MCF 10A (cell line): ENCODE measurements around the gene DGKI. TPM values are rescaled to one million over a fixed set of nuclear protein-coding genes. Genes with fewer than 3 reads are reported as not detected.

ENCODE experiments used
- BruUV-seq: library from RNA; stranded (reverse); fragments of 400-500 nt; replicated peaks from 2 replicates; lab custom pipeline; 2021; lab: Mats Ljungman, UMichigan
- CTCF ChIA-PET: fragments of 300-600 bp; sonication (Branson Sonifier 250); formaldehyde crosslinking; extraction: SDS; loops from one replicate; lab custom pipeline; 2021; ENCODE audit warnings: antibody characterized with exemption, inconsistent platforms; lab: Yijun Ruan, JAX
- POLR2A ChIA-PET: fragments of 300-600, 350-650 bp; sonication (Branson Sonifier 250); formaldehyde crosslinking; extraction: SDS; loops from one replicate; lab custom pipeline; 2020; ENCODE audit warnings: antibody characterized with exemption, inconsistent platforms; lab: Yijun Ruan, JAX
- DNase-seq: peaks from one replicate; pipeline ENCODE4 v3.0.0-alpha.2; 2018; ENCODE audit not compliant: unreplicated experiment
- H3K27ac Mint-ChIP-seq: one replicate; pipeline ENCODE4 v1.8.0; 2022; ENCODE audit warnings: mild to moderate bottlenecking, low read depth, mixed read lengths; ENCODE audit not compliant: unreplicated experiment
- H3K27me3 Mint-ChIP-seq: one replicate; pipeline ENCODE4 v1.8.0; 2022; ENCODE audit warnings: mixed read lengths; ENCODE audit not compliant: insufficient read depth, unreplicated experiment
- H3K36me3 Mint-ChIP-seq: one replicate; pipeline ENCODE4 v1.8.0; 2022; ENCODE audit warnings: mild to moderate bottlenecking, moderate library complexity, mixed read lengths; ENCODE audit not compliant: insufficient read depth, unreplicated experiment
- H3K4me1 Mint-ChIP-seq: one replicate; pipeline ENCODE4 v1.8.0; 2022; ENCODE audit warnings: mixed read lengths; ENCODE audit not compliant: insufficient read depth, unreplicated experiment
- H3K4me3 Mint-ChIP-seq: one replicate; pipeline ENCODE4 v1.8.0; 2022; ENCODE audit warnings: mild to moderate bottlenecking, moderate library complexity, mixed read lengths; ENCODE audit not compliant: unreplicated experiment
- H3K9me3 Mint-ChIP-seq: one replicate; pipeline ENCODE4 v1.8.0; 2022; ENCODE audit warnings: mixed read lengths; ENCODE audit not compliant: unreplicated experiment
- intact Hi-C: fragments of 100-400 bp; cut with micrococcal nuclease; formaldehyde crosslinking; loops from 2 replicates; pipeline ENCODE4 v1.14.1; 2022
- total RNA-seq: library from RNA; stranded (reverse); gene quantifications from 2 replicates; pipeline ENCODE4 v1.2.3, GENCODE V29; 2022
- TF ChIP-seq, protein P1 (sequence below): fragments of 200-600 bp; IDR thresholded peaks from one replicate; pipeline ENCODE4 v1.8.0; 2022; ENCODE audit warnings: antibody characterized with exemption, mild to moderate bottlenecking; ENCODE audit not compliant: unreplicated experiment

The DGKI gene
- total RNA-seq, 1 experiment from 2014 or later: 1.4 TPM

DNA sequence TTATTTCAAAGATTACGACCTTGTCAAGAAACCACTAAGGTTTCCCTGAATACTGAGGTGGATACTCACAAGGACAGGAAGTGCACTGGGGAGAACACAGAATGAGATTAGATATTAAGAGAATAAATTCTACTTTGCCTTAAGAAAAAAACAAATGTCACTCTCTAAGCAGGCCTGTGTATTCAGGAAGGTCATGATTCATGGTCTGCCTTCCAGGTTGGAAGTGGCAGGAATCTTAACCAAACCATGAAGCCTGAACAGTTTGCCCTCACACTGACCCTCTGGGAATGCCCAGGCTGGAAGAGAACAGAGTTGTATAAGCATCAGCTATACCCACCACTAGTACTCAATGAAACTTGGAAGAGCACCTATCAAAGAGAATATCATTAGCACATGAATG is 227.6 kb downstream of the DGKI start:
- no TSS peak for BruUV-seq
- H3K27me3 Mint-ChIP-seq: peaks cover 14% of the 10 kb centered on the region
- no peak overlapping the region for H3K4me3 Mint-ChIP-seq
- no peaks in the 10 kb centered on the region for H3K36me3 Mint-ChIP-seq
- H3K4me1 Mint-ChIP-seq: no peaks in the 10 kb centered on the region
- ChIA-PET POLR2A (no interaction called here), CTCF (no interaction called here)
- no peaks in the 10 kb centered on the region for H3K9me3 Mint-ChIP-seq
- DNase-seq: no peak
- no peak overlapping the region for H3K27ac Mint-ChIP-seq
- intact Hi-C loops: no loop called here
- TF ChIP-seq, protein P1, sequence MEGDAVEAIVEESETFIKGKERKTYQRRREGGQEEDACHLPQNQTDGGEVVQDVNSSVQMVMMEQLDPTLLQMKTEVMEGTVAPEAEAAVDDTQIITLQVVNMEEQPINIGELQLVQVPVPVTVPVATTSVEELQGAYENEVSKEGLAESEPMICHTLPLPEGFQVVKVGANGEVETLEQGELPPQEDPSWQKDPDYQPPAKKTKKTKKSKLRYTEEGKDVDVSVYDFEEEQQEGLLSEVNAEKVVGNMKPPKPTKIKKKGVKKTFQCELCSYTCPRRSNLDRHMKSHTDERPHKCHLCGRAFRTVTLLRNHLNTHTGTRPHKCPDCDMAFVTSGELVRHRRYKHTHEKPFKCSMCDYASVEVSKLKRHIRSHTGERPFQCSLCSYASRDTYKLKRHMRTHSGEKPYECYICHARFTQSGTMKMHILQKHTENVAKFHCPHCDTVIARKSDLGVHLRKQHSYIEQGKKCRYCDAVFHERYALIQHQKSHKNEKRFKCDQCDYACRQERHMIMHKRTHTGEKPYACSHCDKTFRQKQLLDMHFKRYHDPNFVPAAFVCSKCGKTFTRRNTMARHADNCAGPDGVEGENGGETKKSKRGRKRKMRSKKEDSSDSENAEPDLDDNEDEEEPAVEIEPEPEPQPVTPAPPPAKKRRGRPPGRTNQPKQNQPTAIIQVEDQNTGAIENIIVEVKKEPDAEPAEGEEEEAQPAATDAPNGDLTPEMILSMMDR: no peak

DNA sequence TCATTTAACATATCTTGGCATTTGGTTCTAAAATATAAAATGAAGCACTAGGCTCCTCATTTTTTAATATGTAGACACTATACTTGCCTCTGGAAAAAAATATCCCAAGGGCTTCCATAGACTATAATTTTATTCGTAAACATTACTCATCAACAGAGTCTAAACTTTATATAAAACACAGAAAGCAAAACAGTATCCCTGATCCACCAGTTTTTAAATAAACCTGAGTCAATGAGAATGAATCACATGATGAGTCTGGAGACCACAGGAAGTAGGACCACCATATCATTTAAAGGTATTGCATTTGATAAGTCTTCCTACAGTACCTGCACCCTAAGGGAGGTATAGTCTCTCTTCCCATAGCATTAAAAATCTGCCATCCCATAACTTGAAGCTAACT is 228.0 kb downstream of the DGKI start:
- intact Hi-C loops: no loop called here
- DNase-seq: no peak
- Mint-ChIP-seq H3K27me3 (peaks cover 17% of the 10 kb centered on the region), H3K27ac (no peak overlapping the region), H3K36me3 (no peaks in the 10 kb centered on the region), H3K4me3 (no peak overlapping the region), H3K9me3 (no peaks in the 10 kb centered on the region), H3K4me1 (no peaks in the 10 kb centered on the region)
- ChIA-PET POLR2A (no interaction called here), CTCF (no interaction called here)
- TF ChIP-seq, protein P1: no peak
- no TSS peak for BruUV-seq

DNA sequence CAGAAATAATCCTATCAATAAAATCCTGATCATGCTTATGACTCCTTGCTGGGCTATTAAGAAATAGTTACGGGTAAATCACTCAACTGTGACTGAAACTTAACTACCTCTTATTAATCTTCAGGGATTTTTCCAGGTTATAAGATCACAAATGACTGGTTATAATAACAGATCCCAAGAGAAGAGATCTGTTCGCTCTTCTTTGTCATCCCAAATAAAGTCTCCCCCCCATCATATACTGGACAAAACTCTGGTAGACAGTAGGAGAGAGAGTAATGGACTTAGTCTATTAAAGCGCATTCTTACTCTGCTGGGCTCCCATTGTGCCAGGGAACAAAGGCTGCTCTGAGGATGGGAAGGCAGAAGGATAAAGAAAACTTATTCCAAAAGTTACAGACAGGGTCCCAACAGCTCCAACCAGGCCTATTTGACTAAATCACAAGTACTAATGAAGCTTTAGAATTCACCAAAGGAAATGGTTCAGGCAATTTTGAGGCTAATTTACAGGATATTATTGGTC is 233.7 kb downstream of the DGKI start:
- peaks cover 51% of the 10 kb centered on the region for H3K27me3 Mint-ChIP-seq
- no peak overlapping the region for H3K27ac Mint-ChIP-seq
- ChIA-PET POLR2A (no interaction called here), CTCF (interaction anchor here (0.6 to 1.3 kb wide), 3 partner anchors 9 to 42 kb away, joined by 3 to 4 read pairs (median 4); no protein-coding TSS in a partner anchor)
- DNase-seq: no peak
- no peak overlapping the region for H3K4me3 Mint-ChIP-seq
- TF ChIP-seq, protein P1: no peak
- BruUV-seq: no TSS peak
- no peaks in the 10 kb centered on the region for H3K9me3 Mint-ChIP-seq
- intact Hi-C loops: no loop called here
- H3K4me1 Mint-ChIP-seq: no peaks in the 10 kb centered on the region
- H3K36me3 Mint-ChIP-seq: no peaks in the 10 kb centered on the region

DNA sequence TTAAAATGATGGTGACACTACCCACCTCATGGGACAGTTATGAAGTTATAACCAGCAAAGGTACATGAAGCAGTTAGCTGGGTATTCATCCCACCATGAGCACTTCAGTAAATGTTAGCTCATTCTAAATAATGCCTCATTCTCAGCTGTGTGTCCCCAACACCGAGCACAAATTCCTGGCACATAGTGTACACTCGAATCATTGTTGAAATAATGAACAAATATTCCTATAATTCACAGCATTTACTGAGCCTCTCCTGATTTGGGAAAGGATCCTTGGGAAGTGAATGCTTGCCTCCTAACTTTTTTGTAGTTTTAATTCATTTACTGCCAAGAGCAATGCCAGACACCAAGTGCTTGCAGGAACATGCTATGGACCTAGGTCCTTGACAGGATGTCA is 235.2 kb downstream of the DGKI start:
- intact Hi-C loops: no loop called here
- H3K4me1 Mint-ChIP-seq: no peaks in the 10 kb centered on the region
- CTCF ChIA-PET: interaction anchor here (1.0 to 1.5 kb wide), 2 partner anchors 20 to 397 kb away, joined by 3 to 4 read pairs; no protein-coding TSS in a partner anchor

More for the DNA sequence above, 235.2 kb downstream of the DGKI start:
- DNase-seq: no peak
- H3K36me3 Mint-ChIP-seq: no peaks in the 10 kb centered on the region
- no peak overlapping the region for H3K27ac Mint-ChIP-seq
- TF ChIP-seq, protein P1: no peak
- no TSS peak for BruUV-seq
- no peaks in the 10 kb centered on the region for H3K9me3 Mint-ChIP-seq
- POLR2A ChIA-PET: no interaction called here
- H3K4me3 Mint-ChIP-seq: no peak overlapping the region
- H3K27me3 Mint-ChIP-seq: peaks cover 51% of the 10 kb centered on the region
